GM18517 (cell line): ENCODE data around the gene SERPINB1.

ENCODE experiments used
- ATAC-seq: cut with Tn5 transposase; IDR thresholded peaks from one replicate; pipeline ENCODE4 v1.9.1; 2021; ENCODE audit warnings: mild to moderate bottlenecking, moderate library complexity; ENCODE audit not compliant: unreplicated experiment

Gene SERPINB1

DNA sequence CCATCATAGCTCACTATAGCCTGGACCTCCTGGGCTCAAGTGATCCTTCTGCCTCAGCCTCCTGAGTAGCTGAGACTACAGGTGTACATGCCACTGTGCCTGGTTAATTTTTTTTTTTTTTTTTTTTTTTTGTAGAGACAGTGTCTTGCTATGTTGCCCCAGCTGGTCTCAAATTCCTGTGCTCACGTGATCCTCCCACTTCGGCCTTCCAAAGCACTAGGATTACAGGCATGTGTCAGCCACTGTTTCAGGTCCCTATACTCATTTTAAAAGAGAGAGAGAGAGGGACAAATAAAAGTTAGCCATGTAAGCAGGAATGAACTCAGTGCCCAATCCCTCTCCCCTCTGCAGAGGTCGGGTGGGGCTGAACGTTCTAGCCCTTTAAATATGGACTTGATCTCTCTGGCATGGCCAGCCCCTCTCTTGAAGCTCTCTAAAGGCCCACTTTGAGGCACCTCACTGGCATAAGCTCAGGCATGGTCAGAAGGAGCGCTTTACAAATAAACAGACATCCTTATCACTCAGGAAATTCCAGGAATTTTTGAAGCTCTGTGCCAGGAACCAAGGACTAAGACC is 9.0 kb upstream of the SERPINB1 start:
- no peak for ATAC-seq

DNA sequence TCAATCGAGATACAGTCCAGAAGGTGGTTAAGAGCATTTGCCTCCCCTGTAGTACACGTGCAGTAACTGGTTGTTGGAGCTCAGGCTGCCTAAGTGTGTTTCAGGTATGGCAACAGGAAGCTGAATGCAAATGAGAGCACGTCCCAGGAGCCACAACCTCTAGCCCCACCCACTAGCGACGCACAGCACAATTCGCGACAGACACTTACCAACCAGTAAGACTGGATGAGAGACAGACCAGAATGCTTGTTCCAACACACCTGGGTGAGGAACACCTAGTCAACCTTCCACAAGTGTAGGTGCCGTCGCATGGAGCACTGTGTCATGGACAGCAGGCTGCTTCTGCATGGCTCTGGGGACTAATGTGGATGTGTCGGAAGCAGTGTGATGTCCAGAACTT is 7.2 kb upstream of the SERPINB1 start:
- no peak for ATAC-seq

DNA sequence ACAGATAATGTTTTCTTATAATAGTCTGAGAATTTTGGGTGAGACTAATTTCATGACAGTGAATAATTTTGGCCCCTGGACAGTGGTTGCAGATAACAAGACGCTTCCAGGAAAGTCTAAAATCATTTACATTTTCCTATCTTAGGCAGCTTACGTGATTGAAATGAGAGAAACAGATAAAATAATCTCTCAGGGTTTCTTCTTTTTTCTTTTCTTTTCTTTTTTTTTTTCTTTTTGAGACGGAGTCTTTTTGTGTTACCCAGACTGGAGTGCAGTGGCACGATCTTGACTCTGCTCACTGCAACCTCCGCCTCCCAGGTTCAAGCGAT is 4.2 kb upstream of the SERPINB1 start:
- ATAC-seq, result no peak

DNA sequence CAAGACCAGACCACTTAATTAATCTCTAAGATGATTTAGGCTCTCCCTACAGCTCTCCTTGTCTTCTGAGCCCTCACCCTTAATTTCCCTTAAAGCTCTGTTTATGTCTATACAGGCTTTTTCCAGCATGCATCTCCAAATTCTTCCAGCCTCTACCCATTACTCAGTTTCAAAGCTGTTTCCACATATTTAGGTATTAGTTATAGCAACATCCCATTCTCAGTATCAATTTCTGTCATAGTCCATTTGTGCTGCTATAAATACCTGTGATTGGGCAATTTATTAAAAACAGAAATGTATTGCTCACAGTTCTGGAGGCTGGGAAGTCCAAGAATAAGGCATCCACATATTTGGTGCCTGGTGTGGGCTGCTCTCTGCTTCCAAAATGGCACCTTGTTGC is 2.3 kb upstream of the SERPINB1 start:
- ATAC-seq, result no peak

DNA sequence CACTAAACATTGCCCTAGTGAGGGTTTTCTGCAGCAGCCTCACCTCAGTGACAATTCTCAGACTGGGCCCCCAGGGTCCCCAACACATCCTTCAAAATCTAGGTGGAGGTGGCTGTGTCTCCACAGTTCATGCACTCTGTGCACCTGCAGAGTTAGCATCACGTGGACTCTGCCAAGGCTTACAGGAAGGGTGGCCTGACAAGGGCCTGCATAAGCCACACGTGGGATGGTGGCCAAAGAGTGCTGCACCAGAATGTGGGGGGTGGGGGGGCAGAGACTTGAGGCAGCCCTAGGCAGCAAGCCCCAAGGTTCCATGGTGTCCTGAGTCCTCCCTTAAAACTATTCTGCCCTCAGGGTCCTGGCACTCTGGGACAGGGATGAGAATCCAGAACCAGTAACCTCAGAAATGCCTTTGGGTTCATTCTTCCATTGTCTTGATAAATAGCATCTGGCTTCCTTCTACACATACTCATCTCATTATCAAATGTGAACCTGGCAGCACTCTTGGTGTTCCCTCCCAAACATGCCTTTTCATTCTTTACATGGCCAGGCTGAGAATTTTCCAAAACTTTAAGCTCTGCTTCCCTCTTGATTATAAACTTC is 1.6 kb upstream of the SERPINB1 start:
- ATAC-seq, result no peak

DNA sequence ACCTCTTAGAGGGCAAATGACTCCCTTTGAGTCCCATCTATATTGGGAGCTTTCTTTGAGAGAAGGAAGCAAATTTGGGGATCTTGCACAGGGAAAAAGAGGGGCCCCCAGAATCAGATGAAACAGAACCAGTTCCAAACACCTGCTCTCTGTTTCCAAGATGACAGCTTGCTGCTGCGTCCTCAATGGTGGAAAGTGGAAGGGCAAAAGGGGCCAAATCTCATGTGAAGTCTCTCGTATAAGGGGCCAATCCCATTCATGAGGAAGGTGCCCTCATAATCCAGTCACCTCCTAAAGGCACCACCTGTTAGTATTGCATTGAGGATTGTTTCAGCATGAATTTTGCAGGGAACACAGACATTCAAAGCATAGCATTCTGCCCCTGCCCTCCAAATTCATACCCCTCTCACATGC is 483 bp upstream of the SERPINB1 start:
- no peak for ATAC-seq

DNA sequence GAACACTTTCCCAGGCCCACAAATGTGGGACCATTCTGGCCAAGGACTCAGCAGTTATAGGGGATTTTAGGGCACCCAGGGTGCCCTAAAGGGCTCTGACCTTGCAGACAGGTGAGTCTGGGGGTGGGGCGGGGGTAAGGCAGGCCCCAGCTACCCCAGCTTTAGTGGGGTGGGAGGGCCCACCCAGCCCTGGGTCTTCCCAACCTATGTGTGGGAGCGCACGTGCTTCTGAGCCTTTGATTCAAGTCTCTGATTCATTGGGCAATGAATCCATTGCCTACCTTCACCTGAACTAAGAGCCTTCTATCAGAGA is 958 bp downstream of the SERPINB1 start:
- no peak for ATAC-seq

DNA sequence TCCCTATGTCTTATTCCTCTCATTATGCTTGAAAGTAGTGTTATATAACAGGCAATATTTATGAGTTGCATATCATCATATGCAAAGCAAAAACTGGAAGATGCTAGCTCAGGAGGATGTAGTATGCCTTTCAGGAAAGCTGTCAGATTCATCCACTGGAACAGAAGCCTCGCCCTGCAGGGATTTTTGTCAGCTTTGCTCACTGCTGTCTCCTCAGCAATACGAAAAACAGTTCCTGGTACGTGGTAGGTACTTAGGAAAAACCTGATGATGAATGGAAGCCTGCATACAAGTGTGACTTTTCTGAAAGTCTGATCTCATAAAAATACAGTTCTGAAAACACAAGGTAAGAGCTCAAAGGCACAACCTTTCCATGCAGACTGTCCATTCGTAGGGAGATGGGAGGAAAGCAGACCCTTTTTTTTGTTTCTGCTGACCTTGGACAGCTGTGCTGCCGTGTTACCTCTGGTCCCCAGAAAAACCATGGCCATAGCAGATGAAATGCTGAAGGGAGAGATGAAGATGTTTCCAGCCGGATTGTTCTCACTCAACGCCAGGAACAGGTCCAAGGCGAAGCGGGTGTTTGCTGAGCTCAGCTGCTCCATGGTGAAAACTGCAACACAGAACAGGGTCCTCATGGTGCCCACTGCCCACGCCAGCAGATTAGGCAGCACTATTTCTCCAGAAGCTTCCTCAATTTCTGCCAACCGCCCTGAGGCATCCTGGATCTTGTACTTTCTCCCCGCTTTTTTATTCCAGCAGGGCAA is 1.5 kb downstream of the SERPINB1 start:
- no peak for ATAC-seq

DNA sequence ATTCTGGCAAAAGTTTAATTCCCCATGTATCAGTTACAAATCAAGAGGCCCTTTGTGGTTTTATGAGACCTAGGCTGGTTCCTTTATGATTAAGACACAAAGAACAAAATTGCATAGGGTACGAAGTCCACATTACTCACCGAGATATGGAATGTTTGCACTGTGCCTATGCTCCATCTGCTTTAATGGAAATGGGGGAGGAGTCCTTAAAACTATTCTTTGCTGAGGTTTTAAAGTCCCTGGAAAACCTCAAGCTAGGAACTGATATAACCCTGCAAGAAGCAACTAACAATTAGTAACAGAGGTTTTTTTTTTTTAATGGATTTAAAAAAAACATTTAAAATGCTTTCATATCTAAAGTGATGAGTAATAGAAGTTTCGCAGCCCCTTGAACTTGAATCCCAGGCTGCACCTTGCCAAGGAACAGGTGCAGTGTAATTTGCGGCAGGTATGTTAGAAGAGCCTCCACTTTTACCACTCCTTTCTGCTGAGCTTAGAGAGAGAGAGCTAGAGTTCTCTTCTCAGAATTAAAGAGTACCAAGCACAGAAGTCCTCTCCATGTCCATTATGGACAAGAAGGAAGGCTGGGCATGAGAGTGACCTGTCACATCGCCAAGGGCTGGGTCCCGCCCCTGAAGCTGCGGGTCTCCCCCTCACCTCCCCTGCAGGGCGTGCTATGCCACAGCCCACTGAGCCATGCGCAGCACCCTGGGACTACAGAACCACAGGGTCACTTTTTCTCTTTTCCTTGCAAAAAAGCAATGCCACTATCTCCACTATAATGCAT is 2.3 kb downstream of the SERPINB1 start:
- ATAC-seq, result no peak

DNA sequence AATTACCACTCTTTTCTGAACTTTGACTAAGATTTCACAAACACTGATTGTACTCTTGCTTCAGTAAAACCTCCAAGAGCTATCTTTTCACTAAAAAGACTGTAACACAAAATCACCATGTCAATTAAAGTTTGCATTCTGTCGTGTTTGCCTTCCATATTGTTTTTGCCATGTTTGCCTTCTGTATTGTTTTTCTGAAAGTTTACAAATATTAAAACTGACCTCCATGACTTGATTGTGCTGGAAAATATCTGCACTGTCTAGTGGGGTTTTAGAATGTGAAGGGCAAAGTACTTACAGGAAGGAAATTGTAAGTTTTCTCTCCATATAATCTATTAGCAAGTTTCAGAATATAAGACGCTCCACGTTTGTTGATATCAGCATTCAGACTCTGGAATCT is 3.4 kb downstream of the SERPINB1 start:
- ATAC-seq, result no peak

DNA sequence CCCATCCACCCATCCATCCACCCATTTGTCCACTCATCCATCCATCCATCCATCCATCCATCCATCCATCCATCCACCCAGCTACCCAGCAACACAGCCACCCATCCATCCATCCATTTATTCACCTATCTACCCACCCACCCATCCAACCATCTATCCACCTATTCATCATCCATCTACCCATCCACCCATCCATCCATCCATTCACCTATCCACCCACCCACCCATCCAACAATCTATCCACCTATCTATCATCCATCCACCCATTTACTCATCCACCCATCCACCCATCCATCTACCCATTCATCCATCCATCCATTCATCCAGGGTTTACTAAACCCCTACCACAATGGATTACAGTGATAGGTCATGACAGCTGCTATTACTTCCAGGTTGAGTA is 7.4 kb downstream of the SERPINB1 start:
- ATAC-seq, result no peak

DNA sequence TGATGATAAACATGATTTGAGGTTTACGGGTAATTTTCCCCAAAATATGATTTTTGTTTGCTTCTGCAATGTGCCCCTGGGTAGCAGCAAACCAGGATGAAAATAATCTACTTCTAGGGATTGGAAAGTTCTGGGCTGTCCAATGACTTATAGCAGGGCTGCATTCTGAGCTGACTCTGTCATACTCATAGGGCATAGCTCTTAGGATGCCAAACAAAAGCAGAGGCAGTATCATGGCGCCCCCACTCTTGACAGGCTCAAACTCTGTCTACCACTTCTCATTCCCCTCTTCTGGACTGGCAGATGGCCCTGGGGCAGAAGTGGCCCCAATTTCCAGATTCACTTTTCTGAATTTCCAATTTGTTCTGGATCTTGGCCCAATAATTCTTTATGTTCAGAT is 10.3 kb downstream of the SERPINB1 start:
- no peak for ATAC-seq

DNA sequence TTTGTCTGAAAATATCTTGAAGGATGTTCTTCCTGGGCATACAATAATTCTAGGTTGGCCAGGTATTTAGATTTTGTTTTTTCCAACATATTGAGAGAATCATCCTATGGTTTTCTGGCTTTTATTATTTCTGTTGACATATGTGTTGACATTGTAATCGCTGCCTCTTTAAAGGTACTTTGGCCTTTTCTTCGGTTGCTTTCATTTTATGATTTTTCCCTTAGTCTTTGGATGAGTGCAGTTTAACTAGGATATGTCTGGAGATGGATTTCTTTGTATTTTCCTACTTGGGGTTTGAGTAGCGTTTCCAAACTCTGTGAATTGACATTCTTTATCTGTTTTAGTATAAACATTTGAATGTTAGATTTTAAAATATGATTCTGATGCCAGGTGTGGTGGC is 11.5 kb downstream of the SERPINB1 start:
- ATAC-seq, result no peak

DNA sequence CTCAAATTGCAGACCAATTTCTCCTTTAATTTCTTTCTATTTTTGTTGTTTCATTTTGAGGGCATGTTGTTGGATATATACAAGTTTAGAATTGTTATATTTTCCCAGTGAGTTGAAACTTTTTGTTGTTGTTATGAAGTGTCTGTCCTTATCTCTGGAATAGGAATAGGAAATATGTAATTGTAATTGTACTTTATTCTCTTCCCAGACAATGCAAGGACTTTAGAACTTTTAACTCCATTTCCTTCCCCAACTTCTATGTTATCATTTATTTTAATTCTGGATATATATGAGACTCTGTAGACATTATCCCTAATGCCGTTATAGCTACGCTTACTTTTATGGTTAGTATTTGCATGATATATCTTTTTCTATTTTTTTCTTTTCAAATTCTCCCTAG is 12.4 kb downstream of the SERPINB1 start:
- ATAC-seq, result no peak

DNA sequence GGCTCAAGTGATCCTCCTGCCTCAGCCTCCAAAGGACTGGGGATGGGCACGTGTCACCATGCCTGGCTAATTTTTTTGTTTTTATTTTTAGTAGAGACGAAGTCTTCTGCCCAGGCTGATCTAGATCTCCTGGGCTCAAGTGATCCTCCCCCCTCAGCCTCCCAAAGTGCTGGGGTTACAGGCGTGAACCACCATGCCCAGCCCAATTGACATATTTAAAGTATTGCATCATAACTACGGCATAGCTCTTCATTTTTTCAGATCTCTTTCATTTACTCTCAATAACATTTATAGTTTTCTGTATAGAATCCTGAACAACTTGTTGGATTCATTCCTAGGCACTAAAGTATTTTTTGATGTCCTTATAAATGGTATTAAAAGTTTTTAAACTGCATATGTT is 13.0 kb downstream of the SERPINB1 start:
- no peak for ATAC-seq

DNA sequence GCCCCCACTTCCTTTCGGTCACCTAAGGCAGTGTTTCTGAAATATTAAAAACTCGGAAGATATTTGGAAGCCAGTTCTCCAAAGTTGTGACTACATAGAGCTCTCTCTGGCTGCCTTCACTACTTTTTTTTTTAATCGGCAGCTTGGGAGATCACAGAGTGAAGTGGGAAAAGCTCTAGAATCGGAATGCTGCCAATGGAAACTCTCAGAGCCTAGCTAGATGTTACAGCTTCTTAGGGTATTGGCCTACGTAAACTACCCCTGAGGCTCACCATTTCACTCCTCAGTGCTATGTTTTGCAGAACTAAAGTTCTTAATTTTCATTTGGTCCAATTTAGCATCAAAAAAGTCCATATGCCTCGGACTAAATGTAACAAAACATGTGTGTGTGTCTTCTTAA is 14.5 kb downstream of the SERPINB1 start:
- ATAC-seq, result no peak

DNA sequence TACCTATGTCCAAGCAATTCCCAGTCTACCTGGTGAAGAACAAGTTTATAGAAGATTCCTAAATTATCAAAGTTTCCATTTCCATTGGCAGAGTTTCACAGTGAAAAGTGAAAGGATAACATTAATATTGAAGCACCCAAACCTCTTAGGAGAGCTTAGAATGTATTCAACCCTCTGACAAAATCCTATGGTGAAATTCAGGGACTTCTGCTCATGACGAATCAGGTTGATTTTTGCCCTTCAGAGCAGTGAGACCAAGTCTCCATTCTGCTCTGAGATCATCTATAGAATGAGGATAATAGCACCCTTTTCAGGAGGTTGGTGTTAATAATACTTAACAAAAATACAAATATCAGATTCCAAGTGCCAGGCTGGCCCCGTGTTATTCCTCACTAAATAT is 15.5 kb downstream of the SERPINB1 start:
- no peak for ATAC-seq

DNA sequence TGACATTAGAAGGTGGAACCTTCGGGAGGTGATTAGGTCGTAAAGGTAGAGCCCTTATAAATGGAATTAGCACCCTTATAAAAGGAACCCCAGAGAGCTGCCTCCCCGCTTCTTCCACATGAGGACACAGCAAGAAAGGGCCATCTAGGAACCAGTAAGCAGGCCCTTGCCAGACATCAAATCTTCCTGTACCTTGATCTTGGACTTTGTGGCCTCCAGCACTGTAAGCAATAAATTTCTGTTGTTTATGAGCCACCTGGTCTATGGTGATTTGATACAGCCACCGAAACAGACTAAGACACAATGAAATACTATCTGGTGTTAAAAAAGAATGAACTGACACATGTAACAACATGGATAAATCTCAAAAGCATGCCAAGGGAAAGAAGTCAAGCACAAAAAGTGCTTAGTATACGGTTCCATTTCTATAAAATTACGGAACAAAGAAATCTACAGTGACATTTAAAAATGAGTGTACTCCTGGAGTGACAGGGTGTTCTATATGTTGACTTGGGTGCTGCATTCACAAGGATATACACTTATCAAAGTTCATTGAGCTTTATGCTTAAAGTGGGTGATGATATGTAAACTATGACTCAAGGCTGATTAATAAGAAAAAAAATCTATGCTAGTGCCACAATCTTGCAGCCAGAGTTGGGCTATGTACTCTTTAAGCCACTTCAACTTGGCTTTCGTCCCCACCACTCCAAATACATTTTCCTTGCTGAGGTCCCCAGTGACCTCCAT is 18.4 kb downstream of the SERPINB1 start:
- no peak for ATAC-seq

DNA sequence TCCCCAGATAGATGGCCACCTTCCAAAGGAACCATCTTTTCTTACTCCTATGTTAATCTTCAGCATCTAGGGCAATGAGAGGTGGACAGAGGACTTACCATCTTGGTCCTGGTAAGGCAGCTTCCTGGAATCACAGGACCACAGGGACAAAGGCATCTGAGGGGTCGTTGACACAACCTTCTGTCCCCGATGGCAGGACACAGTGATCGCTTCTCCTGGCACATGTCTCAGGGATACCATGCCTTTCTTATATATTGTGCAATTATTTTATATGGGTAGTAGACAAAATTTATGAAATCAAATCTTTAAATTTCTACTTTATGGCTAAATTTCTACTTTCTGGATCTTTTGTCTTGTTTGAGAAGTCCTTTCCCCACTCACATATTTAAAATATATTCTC is 20.1 kb downstream of the SERPINB1 start:
- no peak for ATAC-seq

DNA sequence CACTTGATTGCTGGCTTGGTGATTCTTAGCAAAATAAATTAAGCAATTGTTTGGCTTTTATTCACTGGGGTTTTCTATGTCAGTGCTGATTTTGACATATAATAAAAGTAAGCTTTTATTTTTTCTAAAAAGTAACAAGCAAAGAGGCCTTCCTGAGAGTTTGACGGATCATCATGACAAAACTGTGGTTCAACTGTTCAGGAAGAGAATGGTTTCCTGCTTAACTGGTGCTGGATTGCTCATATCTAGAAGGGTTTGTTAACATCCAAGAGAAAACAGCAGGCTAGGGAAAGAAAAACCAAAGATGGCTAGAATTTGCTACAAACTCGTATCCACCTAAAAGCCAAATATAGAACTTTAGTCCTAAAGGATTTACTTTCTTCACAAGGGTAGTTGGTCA is 21.2 kb downstream of the SERPINB1 start:
- no peak for ATAC-seq

DNA sequence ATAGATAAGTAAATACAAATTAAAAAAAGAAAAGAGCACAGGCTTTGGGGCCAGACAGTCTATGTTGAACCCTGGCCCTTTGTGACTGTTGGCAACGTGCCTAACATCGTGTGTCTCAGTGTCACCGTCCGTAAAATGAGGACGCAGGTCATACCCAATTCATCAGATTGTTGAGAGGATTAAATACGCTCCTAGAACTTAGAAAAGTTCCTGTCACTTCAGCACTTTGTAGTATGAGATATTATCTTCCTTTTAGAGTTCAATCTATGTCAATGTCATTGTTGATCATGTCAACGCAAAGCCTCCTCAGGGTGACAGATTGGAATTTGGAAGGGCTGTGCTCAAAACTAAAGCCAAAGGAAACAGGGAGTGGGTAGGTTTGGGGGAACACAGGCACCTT is 21.7 kb downstream of the SERPINB1 start:
- no peak for ATAC-seq
